G401 (cell line): ENCODE data around the gene LDAF1. TPM values are rescaled to one million over a fixed set of nuclear protein-coding genes. Genes with fewer than 3 reads are reported as not detected.
A peak's percentile ranks its signal among the peaks of the same experiment; 100 is the strongest.
"Not testable (repeated sequence)": the region's sequence is repeated elsewhere in the genome, so short reads cannot be mapped to it uniquely, and the experiment has no call there.

ENCODE experiments used
- DNase-seq: peaks from one replicate; pipeline ENCODE4 v3.0.0-alpha.2; 2015; ENCODE audit warnings: low spot score
- in situ Hi-C: cut with HindIII; loops from 2 replicates; pipeline ENCODE4 v1.10.0; 2016; ENCODE audit warnings: low sequenced_read_pairs, mixed read lengths
- total RNA-seq: library from RNA; depleted of rRNA; stranded (reverse); fragments of >200 nt; shearing (Covaris generic); gene quantifications from 2 replicates; pipeline ENCODE4 v1.2.3, GENCODE V29; 2014

Gene LDAF1
- total RNA-seq, 1 experiment from 2014 or later = 13.5 TPM

DNA sequence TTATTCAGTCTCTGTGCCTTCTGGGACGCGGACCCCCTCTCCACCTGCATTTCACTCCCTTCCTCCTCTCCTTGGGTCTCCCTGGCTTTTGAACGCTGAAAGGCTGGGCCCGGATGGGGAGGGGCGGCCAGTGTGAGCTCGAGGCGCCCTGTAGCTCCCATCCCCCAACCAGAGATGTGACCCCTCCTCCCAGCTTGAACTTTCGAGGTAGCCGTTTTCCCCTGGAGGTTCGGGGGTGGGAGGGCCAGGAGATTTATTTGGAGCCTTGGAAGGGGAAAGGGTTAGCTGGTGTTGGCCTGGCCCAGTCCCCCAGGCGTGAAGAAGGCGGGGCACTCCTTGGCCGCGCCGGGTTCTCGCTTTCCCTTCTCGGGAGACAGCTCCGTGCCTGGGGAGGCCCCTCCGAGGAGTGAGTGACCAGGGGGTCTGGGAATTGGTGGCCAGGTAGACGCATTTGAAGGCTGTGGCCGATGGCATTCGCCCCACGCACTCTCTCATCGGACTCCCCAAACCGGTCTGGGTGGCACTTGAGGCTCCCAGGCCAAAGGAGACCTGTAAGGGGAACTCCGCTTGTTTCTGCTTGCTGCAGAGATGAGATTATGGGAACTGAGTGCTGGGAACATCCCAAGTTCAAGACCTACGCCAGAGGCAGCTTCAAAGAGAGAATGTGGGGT is 942 bp downstream of the LDAF1 start:
- DNase-seq = peak; percentile 61

DNA sequence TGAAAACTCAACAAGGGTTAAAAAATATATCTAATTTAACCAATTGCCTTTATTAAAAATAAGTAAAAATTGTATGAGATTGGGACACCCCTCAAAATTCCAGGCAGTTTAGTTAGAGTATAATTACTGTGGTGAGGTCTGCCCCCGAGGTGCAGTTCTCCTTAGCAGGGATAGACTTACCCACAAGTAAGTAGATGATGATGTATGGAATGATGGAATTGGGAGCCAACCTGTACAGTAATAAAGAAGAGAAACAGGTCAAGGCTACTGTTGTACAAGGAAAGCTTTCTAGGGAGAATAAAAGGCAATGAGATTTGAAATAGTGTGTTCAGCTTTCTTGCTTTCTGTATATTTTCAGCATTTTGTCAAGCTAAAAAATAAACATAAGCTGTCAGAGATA is 1.8 kb downstream of the LDAF1 start:
- in situ Hi-C loops = no loop called here
- DNase-seq = peak; percentile 55

More for the DNA sequence above, 942 bp downstream of the LDAF1 start:
- in situ Hi-C loops = no loop called here

DNA sequence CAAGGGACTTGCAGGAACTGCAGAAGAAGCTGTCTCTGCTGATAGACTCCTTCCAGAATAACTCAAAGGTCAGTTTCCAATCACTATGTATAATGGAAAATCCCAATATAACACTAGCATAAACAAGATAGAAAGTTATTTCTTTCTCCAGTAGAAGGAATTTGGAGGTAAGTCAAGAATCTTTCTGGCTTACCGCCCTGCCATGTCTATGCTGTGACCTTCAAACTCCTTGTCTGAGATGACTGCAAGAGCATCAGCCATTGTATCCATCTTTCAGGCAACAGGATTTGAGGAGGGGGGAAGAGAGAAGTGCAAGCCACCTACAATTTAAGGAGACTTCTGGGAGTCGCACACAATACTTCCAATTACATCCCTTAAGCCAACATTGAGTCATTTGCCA is 2.7 kb downstream of the LDAF1 start:
- peak; percentile 57 for DNase-seq
- in situ Hi-C loops = no loop called here

DNA sequence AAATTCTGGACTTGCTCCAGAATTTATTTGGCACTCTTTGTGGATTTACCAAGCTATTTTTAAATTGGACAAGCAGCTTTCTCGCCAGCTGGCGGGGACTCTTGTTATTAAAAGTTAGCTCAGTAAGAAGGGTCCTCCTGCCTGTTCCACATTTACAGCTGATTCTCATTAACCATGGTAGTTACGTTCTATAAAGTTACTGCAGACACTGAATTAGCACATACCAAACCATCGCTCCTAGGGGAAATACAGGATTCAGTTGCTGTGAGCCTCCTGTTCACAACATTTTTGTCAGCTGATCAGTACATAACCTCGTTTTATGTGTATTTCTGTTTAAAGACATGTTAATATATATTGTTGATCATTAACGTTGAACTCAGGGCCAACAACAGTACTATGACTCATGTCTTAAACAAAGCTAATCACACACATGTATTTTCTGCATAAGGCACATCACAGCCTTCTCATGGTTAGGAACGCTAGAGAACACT is 4.2 kb downstream of the LDAF1 start:
- in situ Hi-C loops = no loop called here
- peak; percentile 92 for DNase-seq

DNA sequence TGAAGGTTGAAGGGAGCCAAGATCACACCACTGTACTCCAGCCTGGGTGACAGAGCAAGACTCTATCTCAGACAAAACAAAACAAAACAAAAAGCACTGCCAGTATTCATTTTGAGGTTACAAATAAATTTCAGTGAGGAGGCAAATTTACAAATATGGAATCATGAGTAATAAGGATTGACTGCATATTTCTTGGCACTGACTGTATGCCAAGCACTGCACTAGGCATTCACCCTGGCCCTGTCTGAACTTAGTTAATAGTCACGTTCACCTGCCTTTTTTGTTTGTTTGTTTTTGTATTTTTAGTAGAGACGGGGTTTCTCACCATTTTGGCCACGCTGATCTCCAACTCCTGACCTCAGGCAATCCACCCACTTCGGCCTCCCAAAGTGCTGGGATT is 5.1 kb downstream of the LDAF1 start:
- in situ Hi-C loops = no loop called here
- no peak for DNase-seq

DNA sequence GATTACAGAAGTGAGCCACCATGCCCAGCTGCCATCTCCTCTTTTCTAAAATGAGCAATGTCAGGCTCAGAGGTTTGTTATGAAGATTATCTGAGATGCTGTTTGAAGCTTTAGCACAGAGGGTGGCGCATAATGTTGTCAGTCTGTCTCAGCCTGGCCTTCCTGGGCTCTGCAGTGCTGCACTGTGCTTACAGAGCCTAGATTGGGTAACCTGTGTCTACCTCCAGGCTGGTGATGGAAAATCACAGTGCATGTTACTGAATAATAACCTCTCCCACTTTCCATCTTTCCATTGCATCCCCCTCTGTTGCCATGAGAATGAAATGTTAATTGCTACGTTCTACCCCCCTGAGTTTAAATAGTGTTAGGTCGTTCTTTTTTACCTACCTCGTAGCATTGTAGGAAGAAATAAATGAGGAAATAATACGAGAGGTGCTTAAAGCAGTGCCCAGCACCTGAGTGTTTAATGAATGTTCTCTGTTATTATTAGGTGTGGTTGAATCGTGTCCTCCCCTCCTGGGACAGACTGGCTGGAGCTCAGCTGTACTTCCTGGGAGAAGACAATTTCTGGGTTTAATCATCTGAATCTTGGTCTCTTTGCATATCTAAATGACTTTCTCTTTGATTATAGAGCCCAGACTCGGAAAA is 6.2 kb downstream of the LDAF1 start:
- DNase-seq = no peak
- in situ Hi-C loops = no loop called here

DNA sequence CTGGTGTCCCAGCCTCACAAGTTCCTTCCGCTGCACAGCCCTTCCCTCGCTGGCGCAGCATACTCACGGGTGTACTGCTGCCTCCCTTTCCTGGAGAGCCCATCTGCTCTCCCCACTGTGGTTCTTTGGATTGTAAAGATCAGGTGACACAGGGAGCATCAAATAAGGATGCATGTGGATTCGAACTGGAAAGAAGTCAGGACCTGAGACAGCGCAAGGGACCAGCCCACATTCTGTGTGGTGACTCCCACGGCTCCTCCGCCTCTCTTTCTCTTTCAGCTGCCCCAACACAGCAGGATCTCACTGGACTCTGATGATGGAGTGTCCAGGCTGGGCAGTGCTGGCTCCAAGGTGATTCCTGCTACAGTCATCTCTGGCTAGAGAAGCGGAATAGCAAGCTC is 8.1 kb downstream of the LDAF1 start:
- peak; percentile 96 for DNase-seq
- in situ Hi-C loops = no loop called here

DNA sequence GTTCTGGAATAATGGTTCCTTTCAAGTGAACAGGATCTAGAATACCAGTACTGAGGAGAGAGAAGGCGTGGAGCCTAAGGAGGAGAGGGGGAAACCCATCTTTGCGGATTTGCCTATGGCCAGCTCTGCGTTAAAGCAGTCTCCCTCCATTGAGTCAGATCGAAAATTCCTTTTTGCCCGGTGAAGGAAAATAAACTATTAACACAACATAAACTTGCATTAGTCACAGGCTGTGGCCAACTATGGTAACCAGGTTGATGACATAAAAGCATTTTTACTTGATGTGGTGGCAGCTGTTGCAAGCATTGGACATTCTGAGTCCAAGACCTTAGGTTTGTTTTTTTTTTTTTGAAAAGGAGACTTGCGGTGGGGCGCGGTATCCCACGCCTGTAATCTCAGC is 8.9 kb downstream of the LDAF1 start:
- in situ Hi-C loops = no loop called here

DNA sequence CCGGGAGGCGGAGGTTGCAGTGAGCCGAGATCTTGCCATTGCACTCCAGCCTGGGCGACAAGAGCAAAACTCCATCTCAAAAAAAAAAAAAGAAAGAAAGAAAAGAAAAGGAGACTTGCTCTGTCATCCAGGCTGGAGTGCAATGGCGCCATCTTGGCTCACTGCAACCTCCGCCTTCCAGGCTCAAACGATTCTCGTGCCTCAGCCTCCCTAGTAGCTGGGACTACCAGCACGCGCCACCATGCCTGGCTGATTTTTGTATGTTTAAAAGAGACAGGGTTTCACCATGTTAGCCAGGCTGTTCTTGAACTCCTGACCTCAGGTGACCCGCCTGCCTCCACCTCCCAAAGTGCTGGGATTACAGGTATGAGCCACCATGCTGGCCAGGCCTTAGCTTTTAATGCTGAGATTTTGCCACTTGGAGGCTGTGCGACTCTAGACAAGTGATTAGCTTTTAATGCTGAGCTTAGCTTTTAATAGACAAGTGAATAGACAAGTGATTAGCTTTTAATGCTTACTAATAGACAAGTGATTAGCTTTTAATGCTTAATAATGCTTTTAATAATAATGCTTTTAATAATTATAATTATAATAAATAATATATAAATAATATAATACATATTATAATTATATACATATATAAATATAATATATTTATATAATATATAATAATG is 9.6 kb downstream of the LDAF1 start:
- DNase-seq = no peak
- in situ Hi-C loops = no loop called here

More for the DNA sequence above, 8.9 kb downstream of the LDAF1 start:
- DNase-seq = no peak

DNA sequence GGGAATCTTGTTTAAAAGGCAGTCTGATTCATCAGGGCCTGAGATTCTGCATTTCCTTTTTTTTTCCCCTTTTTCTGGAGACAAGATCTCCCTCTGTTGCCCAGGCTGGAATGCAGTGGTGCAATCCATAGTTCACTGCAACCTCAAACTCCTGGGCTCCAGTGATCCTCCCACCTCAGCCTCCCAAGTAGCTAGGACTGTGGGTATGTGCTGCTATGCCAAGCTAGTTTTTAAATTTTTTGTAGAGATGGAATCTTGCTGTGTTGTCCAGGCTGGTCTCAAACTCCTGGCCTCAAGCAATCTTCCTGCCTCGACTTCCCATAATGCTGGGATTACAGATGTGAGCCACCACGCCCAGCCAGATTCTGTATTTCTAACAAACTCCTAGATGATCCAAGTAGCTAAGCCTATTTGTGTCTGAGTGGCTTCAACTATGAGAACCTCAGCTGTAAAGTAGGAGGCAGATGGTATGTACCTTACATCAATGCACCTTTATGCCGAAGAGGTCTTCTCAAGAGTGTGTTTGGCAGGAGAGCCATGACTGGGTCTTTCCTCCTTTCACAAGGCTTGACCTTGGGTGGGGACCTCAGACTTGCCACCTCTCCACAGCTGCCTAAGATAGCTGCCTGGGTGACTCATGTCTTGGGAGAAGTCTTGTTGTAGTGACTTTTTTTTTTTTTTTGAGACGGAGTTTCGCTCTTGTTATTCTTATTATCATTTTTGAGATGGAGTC is 10.9 kb downstream of the LDAF1 start:
- in situ Hi-C loops = no loop called here
- no peak for DNase-seq

DNA sequence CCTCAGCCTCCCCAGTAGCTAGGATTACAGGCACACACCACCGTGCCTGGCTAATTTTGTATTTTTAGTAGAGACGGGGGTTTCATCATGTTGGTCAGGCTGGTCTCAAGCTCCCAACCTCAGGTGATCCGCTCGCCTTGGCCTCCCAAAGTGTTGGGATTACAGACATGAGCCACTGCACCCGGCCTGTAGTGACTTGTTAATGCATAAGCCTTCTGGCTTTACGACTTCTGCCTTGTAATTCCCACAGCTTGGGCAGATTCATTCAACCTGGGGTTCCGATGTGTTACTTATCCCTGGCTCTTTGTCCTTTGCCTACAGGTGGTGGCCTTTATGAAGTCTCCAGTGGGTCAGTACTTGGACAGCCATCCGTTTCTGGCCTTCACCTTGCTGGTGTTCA is 11.6 kb downstream of the LDAF1 start:
- DNase-seq, in situ Hi-C loops: not testable (repeated sequence)

DNA sequence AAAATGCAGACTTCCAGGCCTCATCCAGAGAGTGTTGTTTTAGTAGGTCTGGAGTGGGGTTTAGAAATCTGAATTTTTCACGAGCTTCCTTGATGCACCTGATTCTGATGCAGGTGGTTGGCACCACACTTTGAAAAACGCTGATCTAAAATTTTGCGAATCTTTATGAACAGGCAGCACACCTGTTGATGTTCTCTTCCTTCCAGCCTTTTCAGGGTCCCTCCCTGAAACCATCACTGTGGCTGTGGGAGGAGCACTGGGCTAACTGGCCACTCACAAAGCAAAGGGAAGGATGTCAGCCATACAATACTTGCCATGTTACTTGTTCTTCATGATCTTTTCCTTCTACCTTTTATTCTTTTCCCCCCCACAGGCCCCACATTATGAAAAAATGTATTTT is 14.2 kb downstream of the LDAF1 start:
- in situ Hi-C loops = no loop called here

DNA sequence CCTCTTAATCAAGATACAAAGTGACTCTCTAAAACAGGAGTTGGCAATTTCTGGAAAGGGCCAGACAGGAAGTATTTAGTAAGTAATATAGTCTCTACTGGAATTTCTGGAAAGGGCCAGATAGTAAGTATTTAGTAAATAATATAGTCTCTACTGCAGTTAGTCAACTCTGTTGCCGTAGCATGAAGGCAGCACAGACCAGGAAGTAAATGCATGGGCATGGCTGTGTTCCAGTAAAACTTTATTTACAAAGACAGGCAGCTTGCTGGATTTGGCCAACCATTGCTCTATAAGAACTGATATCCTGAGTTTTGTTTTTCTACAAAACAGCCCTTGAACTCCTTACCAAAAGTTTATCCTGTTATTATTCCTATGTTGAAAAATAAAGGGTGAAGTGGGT is 16.9 kb downstream of the LDAF1 start:
- no peak for DNase-seq
- in situ Hi-C loops = no loop called here

More for the DNA sequence above, 14.2 kb downstream of the LDAF1 start:
- DNase-seq = no peak

DNA sequence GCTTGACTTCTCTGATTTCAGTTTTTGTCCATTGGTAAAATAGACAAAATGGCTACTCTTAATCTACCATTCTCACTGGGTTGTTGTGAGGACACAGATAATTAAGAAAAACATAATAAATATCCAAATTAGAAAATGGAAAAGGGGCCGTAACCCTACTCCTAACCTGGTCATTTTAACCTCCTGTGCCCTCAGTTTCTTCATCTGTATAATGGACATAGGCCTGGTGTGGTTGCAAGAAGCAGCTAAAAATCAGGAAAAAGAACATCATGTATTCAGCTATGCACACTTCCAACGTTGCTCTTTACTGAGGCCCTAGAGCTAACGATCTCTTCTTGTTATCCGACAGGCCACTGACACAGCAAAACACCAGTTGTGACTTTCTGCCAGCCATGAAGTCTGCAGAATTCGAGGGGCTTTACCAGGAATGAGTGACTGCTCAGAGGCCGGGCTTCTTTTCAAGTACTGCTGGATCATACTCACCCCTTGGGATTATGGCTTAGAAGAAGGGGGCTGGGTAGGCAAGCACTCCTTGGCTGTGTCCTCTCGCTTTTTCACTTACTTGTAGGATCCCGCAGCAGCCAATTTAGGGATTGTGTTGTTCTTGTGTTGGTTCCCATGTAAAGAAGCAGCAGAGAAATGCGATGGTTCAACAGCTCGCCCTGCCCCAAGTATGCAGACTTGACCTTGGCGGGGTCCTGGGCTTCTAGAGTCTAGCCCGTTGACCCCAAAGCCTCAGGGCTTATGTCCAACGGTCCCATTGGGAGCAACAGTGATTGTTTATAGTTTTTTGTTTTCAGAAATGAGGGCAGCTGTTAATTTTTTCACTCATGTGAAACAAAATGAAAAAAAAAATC is 20.9 kb downstream of the LDAF1 start:
- no peak for DNase-seq
- in situ Hi-C loops = no loop called here

DNA sequence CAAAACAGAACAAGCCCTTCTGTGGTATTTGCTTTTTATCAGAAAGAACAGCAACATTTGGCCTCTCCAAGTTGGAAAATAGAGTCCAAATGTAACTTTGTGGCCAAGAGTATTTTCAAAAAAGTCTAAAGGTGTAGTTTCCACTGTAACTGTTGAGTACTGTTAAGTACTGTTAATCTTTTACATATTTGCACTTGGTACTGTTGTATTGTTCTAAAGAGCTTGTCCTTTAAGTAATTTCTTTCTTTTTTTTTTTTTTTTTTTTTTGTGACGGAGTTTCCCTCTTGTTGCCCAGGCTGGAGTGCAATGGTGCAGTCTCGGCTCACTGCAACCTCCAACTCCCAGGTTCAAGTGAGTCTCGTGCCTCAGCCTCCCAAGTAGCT is 21.5 kb downstream of the LDAF1 start:
- no peak for DNase-seq
- in situ Hi-C loops = no loop called here

DNA sequence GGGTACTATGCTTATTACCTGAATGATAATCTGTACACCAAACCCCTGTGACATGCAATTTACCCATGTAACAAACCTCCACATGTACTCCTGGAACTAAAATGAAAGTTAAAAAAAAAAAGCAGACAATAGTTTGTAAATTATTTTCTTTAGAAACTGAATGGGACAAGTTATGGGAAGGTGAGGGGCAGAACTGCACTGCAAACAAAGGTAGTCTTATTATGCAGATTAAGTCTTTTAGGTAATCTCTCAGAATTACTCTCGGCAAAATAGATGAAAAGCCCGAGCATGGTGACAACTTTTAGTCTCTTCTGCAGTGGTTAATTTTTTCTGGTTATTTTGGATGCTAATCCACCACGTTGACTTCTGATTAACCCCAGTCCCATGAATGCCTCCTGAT is 25.5 kb downstream of the LDAF1 start:
- DNase-seq = no peak
- in situ Hi-C loops = no loop called here

DNA sequence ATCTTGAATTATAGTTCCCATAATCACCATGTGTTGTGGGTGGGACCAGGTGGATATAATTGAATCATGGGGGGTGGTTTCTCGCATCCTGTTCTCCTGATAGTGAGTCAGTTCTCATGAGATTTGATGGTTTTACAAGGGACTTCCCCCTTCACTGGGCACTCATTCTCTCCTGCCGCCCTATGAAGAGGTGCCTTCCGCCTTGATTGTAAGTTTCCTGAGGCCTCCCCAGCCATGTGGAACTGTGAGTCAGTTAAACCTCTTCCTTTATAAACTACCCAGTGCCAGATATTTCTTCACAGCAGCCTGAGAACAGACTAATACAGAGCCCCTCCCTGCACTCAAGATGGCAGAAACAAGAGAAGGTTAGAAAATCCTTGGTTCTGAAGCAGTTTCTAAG is 26.4 kb downstream of the LDAF1 start:
- no peak for DNase-seq
- in situ Hi-C loops = no loop called here

DNA sequence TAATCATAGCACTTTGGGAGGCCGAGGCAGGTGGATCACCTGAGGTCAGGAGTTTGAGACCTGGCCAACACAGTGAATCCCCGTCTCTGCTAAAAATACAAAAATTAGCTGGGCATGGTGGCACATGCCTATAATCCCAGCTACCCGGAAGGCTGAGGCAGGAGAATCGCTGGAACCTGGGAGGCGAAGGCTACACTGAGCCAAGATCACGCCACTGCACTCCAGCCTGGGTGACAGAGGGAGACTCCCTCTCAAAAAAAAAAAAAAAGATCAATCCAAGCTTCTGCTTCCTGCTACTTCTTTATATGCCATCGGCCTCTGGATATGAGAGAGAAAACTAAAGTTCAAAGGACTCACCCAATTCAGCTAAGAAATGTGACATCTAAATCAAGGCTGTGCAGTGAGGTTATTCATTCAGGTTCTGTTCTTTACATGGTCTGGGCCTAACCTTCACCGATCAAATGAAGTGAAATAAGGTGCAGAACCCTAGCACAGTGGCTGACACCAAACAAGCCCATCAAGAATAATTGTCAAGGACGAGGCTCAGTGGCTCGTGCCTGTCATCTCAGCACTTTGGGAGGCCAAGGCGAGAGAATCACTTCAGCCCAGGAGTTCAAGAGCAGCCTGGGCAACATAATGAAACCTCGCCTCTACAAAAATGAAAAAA is 27.3 kb downstream of the LDAF1 start:
- in situ Hi-C loops = no loop called here
- no peak for DNase-seq
